Mesodermal cell (in vitro differentiated cells): Measurements from ENCODE around the gene RTN4R.

Experiments
- H3K27ac ChIP-seq: 2 replicates; pipeline ENCODE4 v1.7.0; 2013; ENCODE audit warnings: mild to moderate bottlenecking, low read depth, low read length, moderate library complexity; ENCODE audit not compliant: severe bottlenecking
- H3K36me3 ChIP-seq: 2 replicates; pipeline ENCODE4 v1.7.1; 2013; ENCODE audit warnings: mild to moderate bottlenecking, low read length, moderate library complexity; ENCODE audit not compliant: control insufficient read depth, insufficient read depth
- H3K4me1 ChIP-seq: one replicate; pipeline ENCODE4 v1.7.1; 2013; ENCODE audit warnings: mild to moderate bottlenecking, low read length; ENCODE audit not compliant: insufficient read depth, control insufficient read depth, poor library complexity, severe bottlenecking
- H3K4me3 ChIP-seq: 2 replicates; pipeline ENCODE4 v1.7.0; 2013; ENCODE audit warnings: low read length, control low read depth, mild to moderate bottlenecking; ENCODE audit not compliant: insufficient read depth, poor library complexity, severe bottlenecking; ENCODE audit errors: extremely low read depth
- H3K9me3 ChIP-seq: 2 replicates; pipeline ENCODE4 v1.7.1; 2013; ENCODE audit warnings: mild to moderate bottlenecking, low read length, moderate library complexity; ENCODE audit not compliant: control insufficient read depth
- WGBS, 2 experiments: methylation state at CpG; one replicate each; pipeline ENCODE4 v1.1.5; 2013; ENCODE audit warnings: missing lambda C conversion rate in 2 of 2; ENCODE audit not compliant: insufficient coverage in 2 of 2; 5-methylcytosine and 5-hydroxymethylcytosine counted together

The RTN4R gene

DNA sequence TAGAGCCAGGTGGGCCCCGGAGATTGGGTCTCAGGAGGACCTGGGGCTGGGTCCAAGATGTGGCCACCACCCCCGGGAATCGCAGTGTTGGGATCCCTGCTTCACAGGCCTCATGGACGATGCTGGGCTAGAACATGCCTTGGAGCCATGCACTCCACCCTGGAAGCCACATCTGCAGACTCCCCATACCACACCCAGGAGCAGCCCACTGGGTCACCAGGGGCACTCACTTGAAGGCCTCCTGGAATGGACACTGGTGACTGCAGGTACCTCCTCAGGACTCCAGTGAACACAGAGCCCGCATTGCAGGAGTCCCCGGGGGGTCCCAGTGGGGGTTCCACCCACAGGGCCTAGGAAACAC, 25.0 kb downstream of the RTN4R start:
- H3K4me1 ChIP-seq, result peaks cover 49% of the 10 kb centered on the region
- no peak overlapping the region for H3K4me3 ChIP-seq
- 82 to 84% methylated on average over 3 to 6 of the region's 6 CpGs for WGBS, 2 experiments
- H3K9me3 ChIP-seq, result no peaks in the 10 kb centered on the region
- H3K27ac ChIP-seq, result no peak overlapping the region
- H3K36me3 ChIP-seq, result peaks cover 2% of the 10 kb centered on the region

- H3K27ac ChIP-seq, result no peak overlapping the region
- H3K36me3 ChIP-seq, result peaks cover 2% of the 10 kb centered on the region
- peaks cover 49% of the 10 kb centered on the region for H3K4me1 ChIP-seq
- WGBS, 2 experiments, result 94 to 96% methylated on average over 42 of the region's 42 CpGs
- no peak overlapping the region for H3K4me3 ChIP-seq
- no peaks in the 10 kb centered on the region for H3K9me3 ChIP-seq
Observed at GRCh38 chr22:20242393-20243175, 25.5 kb downstream of the RTN4R start.

GRCh38 chr22:20241579-20242392, 26.3 kb downstream of the RTN4R start:
- peaks cover 48% of the 10 kb centered on the region for H3K4me1 ChIP-seq
- peaks cover 2% of the 10 kb centered on the region for H3K36me3 ChIP-seq
- H3K4me3 ChIP-seq, result no peak overlapping the region
- no peak overlapping the region for H3K27ac ChIP-seq
- no peaks in the 10 kb centered on the region for H3K9me3 ChIP-seq
- 91 to 96% methylated on average over 45 to 51 of the region's 51 CpGs for WGBS, 2 experiments

DNA sequence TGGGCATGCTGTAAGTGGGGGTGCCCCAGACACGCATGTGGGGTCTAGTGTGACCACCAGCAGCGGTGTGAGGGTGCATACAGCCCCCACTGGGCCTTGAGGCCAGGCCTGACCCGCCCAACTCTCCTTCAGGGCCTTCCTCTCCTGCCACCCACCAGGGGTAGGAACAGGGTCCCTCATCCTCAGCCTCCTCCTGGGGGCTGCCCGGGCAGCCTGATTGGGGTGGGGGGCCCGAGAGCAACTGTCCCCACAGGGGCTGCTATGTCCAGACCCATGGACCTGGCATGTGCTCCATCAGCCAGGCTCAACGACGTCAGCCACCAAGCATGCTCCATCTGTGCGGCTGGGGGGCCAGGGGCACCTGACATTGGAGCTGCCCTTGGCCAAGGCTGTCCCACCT, 27.2 kb downstream of the RTN4R start:
- H3K4me3 ChIP-seq, result no peak overlapping the region
- WGBS, 2 experiments, result 83 to 98% methylated on average over 6 to 8 of the region's 8 CpGs
- no peak overlapping the region for H3K27ac ChIP-seq
- H3K9me3 ChIP-seq, result no peaks in the 10 kb centered on the region
- peaks cover 2% of the 10 kb centered on the region for H3K36me3 ChIP-seq
- peaks cover 41% of the 10 kb centered on the region for H3K4me1 ChIP-seq

- Histone ChIP-seq H3K27ac (no peak overlapping the region), H3K36me3 (peaks cover 2% of the 10 kb centered on the region), H3K4me1 (peaks cover 37% of the 10 kb centered on the region), H3K9me3 (no peaks in the 10 kb centered on the region), H3K4me3 (no peak overlapping the region)
- 20 to 69% methylated on average over 1 to 8 of the region's 14 CpGs for whole genome bisulfite sequencing, 2 experiments
Observed at GRCh38 chr22:20240447-20240764, 27.7 kb downstream of the RTN4R start.

GRCh38 chr22:20239676-20240446, 28.3 kb downstream of the RTN4R start:
- no peak overlapping the region for H3K27ac ChIP-seq
- no peaks in the 10 kb centered on the region for H3K9me3 ChIP-seq
- H3K4me1 ChIP-seq, result peaks cover 31% of the 10 kb centered on the region
- peaks cover 2% of the 10 kb centered on the region for H3K36me3 ChIP-seq
- 74 to 90% methylated on average over 8 of the region's 9 CpGs for WGBS, 2 experiments
- no peak overlapping the region for H3K4me3 ChIP-seq

- Histone ChIP-seq H3K4me1 (peaks cover 29% of the 10 kb centered on the region), H3K4me3 (no peak overlapping the region), H3K9me3 (no peaks in the 10 kb centered on the region), H3K36me3 (peaks cover 2% of the 10 kb centered on the region), H3K27ac (no peak overlapping the region)
- 81% methylated on average over 30 to 33 of the region's 35 CpGs for WGBS, 2 experiments
Observed at GRCh38 chr22:20238901-20239675, 29.0 kb downstream of the RTN4R start.

DNA sequence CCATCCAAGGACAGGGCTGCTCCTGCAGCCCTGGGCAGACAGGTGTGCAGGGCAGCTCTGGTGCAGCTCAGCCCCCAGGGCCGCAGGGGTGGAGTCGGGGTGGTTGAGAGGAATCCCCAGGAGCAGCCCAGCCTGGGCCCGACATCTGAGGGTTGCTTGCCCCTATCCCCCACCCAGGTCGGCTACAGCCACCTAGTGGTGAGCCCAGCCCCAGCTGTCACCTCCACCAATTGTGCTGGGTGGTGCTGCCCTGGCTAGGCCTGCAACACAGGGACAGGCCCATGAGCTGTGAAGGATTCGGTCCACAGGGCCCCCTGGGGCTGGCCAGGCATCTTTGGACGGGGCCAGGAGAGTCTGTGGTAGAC, 29.6 kb downstream of the RTN4R start:
- H3K9me3 ChIP-seq, result no peaks in the 10 kb centered on the region
- H3K36me3 ChIP-seq, result peaks cover 2% of the 10 kb centered on the region
- no peak overlapping the region for H3K4me3 ChIP-seq
- WGBS, 2 experiments, result 15 to 40% methylated on average over 5 to 6 of the region's 6 CpGs
- H3K27ac ChIP-seq, result no peak overlapping the region
- peaks cover 23% of the 10 kb centered on the region for H3K4me1 ChIP-seq

DNA sequence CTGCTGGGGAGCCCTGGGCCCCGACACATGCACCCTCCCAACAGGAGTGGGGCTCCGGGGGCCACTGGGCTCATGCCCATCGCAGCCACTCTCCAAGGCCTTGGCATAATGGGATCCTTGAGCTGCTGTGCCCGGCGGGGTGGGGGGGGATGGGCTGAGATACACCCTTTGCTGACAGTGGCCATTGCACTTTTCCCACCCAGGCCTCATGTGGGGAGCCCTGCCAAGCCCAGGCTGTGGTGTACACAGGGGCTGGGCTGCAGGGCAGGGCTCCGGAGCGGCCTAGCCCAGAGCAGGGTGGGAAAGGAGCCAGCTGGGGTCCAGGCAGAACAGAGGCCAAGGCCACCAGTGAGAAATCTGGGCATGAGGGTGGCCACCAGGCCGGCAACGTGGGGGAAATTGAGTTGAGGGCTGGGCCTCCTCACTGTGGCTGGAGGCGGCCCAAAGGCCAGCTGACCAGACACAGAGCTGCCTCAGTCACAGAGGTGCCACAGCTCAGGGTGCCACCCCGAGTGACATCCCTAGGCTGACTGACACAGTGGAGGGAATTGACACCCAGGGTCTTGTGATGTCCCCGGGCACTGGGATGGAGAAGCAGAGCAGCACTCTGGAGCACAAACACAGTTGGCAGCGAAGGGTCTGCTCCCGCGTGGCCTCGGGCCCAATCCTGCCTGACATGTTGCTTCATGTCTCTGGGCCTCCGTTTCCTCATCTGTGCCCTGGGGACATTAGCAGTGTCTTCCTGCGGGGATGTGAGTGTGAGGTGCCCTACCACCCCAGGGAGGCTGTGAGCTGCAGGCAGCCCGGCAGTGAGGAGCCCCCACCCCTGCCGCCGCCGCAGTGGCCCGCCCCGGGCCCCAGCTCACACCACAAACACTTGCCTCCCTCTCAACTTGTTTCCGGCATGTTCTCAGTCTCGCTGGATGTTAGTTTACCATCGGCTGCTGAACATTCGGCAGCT, 30.4 kb downstream of the RTN4R start:
- Histone ChIP-seq H3K27ac (no peak overlapping the region), H3K4me1 (peaks cover 17% of the 10 kb centered on the region)

More for the DNA sequence above, 30.4 kb downstream of the RTN4R start:
- Histone ChIP-seq H3K36me3 (peaks cover 2% of the 10 kb centered on the region), H3K4me3 (no peak overlapping the region), H3K9me3 (no peaks in the 10 kb centered on the region)
- WGBS, 2 experiments, result 89 to 91% methylated on average over 15 to 19 of the region's 28 CpGs
